Measurements from ENCODE around the gene LGALS9C. TPM values are rescaled to one million over a fixed set of nuclear protein-coding genes. Genes with fewer than 3 reads are reported as not detected.
"Not testable (repeated sequence)": the region's sequence is repeated elsewhere in the genome, so short reads cannot be mapped to it uniquely, and the experiment has no call there.

Gene LGALS9C
- total RNA-seq, 1 experiment from 2014 or later: not detected

DNA sequence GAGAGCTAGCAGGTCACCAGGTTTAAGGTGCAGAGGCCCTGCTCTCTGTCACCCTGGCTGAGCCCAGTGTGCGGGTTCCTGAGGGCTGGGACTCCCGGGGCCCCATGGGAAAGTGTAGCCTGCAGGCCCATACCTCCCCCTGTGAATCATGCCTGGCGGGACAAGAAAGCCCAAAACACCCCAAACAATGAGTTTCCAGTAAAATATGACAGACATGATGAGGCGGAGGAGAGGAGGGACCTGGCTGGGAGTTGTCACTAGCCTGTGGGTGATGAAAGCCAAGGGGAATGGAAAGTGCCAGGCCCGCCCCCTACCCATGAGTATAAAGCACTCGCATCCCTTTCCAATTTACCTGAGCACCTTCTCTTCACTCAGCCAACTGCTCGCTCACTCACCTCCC is 26.8 kb upstream of the LGALS9C start:
- H3K4me1 ChIP-seq; H3K9me3 Mint-ChIP-seq (ENCODE audit: unreplicated experiment); H3K4me3 ChIP-seq (ENCODE audit: low read depth, low read length); H3K36me3 Mint-ChIP-seq (ENCODE audit: insufficient read depth, unreplicated experiment); POLR2A ChIA-PET; CTCF ChIA-PET; H3K36me3 ChIP-seq (ENCODE audit: control insufficient read depth, insufficient read depth, low read length); H3K27ac Mint-ChIP-seq (ENCODE audit: unreplicated experiment); DNase-seq; H3K27me3 ChIP-seq (replicated peaks; ENCODE audit: control insufficient read depth, insufficient read depth, low read length); H3K27me3 Mint-ChIP-seq (ENCODE audit: insufficient read depth, unreplicated experiment); H3K9me3 ChIP-seq; intact Hi-C loops (cut with micrococcal nuclease; ENCODE audit: unreplicated experiment); BruUV-seq (replicated peaks); H3K4me1 Mint-ChIP-seq (ENCODE audit: low read depth, unreplicated experiment); H3K4me3 Mint-ChIP-seq (ENCODE audit: unreplicated experiment): not testable (repeated sequence)

DNA sequence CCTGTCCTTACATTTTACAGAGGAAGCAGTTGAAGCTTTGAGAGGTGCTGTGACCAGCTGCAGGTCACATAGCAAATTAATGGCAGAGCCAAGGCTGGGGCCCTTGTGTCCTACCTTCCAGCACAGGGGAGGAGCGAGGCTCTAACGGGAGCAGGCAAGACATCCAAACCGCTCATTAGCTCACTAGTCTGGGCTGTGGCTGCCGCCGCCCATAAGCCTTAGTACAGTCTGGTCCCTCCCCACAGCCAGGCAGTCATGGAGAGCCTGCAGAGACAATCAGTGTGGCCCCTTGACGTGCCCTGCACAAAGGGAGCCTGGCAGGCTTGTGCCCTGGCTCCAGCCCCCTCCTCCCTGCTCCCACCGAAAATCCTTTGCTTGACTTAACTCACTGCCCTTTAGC is 25.6 kb upstream of the LGALS9C start:
- H3K36me3 Mint-ChIP-seq (ENCODE audit: insufficient read depth, unreplicated experiment); H3K27ac Mint-ChIP-seq (ENCODE audit: unreplicated experiment); H3K27me3 Mint-ChIP-seq (ENCODE audit: insufficient read depth, unreplicated experiment); H3K4me1 Mint-ChIP-seq (ENCODE audit: low read depth, unreplicated experiment); intact Hi-C loops (cut with micrococcal nuclease; ENCODE audit: unreplicated experiment); H3K27me3 ChIP-seq (replicated peaks; ENCODE audit: control insufficient read depth, insufficient read depth, low read length); H3K9me3 ChIP-seq; H3K4me1 ChIP-seq; H3K4me3 Mint-ChIP-seq (ENCODE audit: unreplicated experiment); POLR2A ChIA-PET; H3K36me3 ChIP-seq (ENCODE audit: control insufficient read depth, insufficient read depth, low read length); BruUV-seq (replicated peaks); H3K4me3 ChIP-seq (ENCODE audit: low read depth, low read length); H3K9me3 Mint-ChIP-seq (ENCODE audit: unreplicated experiment); DNase-seq; CTCF ChIA-PET: not testable (repeated sequence)

DNA sequence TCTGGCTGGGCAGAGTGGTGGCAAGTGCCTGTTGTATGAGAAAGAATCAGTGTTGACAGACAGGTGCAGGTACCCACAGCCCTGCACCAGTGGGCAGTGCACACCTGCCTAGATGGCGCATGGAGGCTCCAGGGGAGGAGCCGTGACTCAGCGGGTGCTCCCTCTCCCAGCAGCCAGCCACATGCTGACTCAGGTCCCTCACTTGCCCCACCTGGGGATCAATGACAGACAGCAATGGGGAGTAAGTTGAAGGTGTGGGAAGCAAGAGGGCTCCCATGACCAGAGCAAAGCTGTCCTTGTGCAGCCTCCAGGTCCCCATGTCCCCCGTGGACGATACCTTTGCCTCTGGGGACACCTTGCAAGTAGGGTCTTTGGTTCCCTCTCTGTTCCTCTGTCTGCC is 24.6 kb upstream of the LGALS9C start:
- H3K36me3 Mint-ChIP-seq (ENCODE audit: insufficient read depth, unreplicated experiment); H3K9me3 ChIP-seq; H3K27me3 Mint-ChIP-seq (ENCODE audit: insufficient read depth, unreplicated experiment); H3K27me3 ChIP-seq (replicated peaks; ENCODE audit: control insufficient read depth, insufficient read depth, low read length); DNase-seq; H3K36me3 ChIP-seq (ENCODE audit: control insufficient read depth, insufficient read depth, low read length); POLR2A ChIA-PET; H3K4me1 Mint-ChIP-seq (ENCODE audit: low read depth, unreplicated experiment); H3K4me3 Mint-ChIP-seq (ENCODE audit: unreplicated experiment); H3K27ac Mint-ChIP-seq (ENCODE audit: unreplicated experiment); BruUV-seq (replicated peaks); intact Hi-C loops (cut with micrococcal nuclease; ENCODE audit: unreplicated experiment); CTCF ChIA-PET; H3K4me3 ChIP-seq (ENCODE audit: low read depth, low read length); H3K4me1 ChIP-seq; H3K9me3 Mint-ChIP-seq (ENCODE audit: unreplicated experiment): not testable (repeated sequence)

- H3K4me3 ChIP-seq (ENCODE audit: low read depth, low read length); H3K27me3 Mint-ChIP-seq (ENCODE audit: insufficient read depth, unreplicated experiment); H3K36me3 ChIP-seq (ENCODE audit: control insufficient read depth, insufficient read depth, low read length); H3K4me3 Mint-ChIP-seq (ENCODE audit: unreplicated experiment); BruUV-seq (replicated peaks); CTCF ChIA-PET; H3K9me3 Mint-ChIP-seq (ENCODE audit: unreplicated experiment); H3K4me1 ChIP-seq; H3K4me1 Mint-ChIP-seq (ENCODE audit: low read depth, unreplicated experiment); POLR2A ChIA-PET; DNase-seq; H3K36me3 Mint-ChIP-seq (ENCODE audit: insufficient read depth, unreplicated experiment); H3K9me3 ChIP-seq; intact Hi-C loops (cut with micrococcal nuclease; ENCODE audit: unreplicated experiment); H3K27ac Mint-ChIP-seq (ENCODE audit: unreplicated experiment); H3K27me3 ChIP-seq (replicated peaks; ENCODE audit: control insufficient read depth, insufficient read depth, low read length): not testable (repeated sequence)
Measured at GRCh38 chr17:18459035-18459434, 17.6 kb upstream of the LGALS9C start.

GRCh38 chr17:18463831-18464502 is 12.6 kb upstream of the LGALS9C start:
- H3K9me3 ChIP-seq; H3K27me3 ChIP-seq (replicated peaks; ENCODE audit: control insufficient read depth, insufficient read depth, low read length); H3K27me3 Mint-ChIP-seq (ENCODE audit: insufficient read depth, unreplicated experiment); H3K4me1 Mint-ChIP-seq (ENCODE audit: low read depth, unreplicated experiment); H3K27ac Mint-ChIP-seq (ENCODE audit: unreplicated experiment); DNase-seq; BruUV-seq (replicated peaks); H3K36me3 ChIP-seq (ENCODE audit: control insufficient read depth, insufficient read depth, low read length); H3K4me3 Mint-ChIP-seq (ENCODE audit: unreplicated experiment); H3K9me3 Mint-ChIP-seq (ENCODE audit: unreplicated experiment); POLR2A ChIA-PET; H3K4me3 ChIP-seq (ENCODE audit: low read depth, low read length); H3K4me1 ChIP-seq; CTCF ChIA-PET; intact Hi-C loops (cut with micrococcal nuclease; ENCODE audit: unreplicated experiment); H3K36me3 Mint-ChIP-seq (ENCODE audit: insufficient read depth, unreplicated experiment): not testable (repeated sequence)

GRCh38 chr17:18466250-18466983 is 10.2 kb upstream of the LGALS9C start:
- H3K27me3 Mint-ChIP-seq (ENCODE audit: insufficient read depth, unreplicated experiment); H3K4me3 ChIP-seq (ENCODE audit: low read depth, low read length); POLR2A ChIA-PET; H3K9me3 Mint-ChIP-seq (ENCODE audit: unreplicated experiment); H3K27ac Mint-ChIP-seq (ENCODE audit: unreplicated experiment); H3K9me3 ChIP-seq; H3K4me1 ChIP-seq; intact Hi-C loops (cut with micrococcal nuclease; ENCODE audit: unreplicated experiment); DNase-seq; H3K36me3 ChIP-seq (ENCODE audit: control insufficient read depth, insufficient read depth, low read length); CTCF ChIA-PET; H3K36me3 Mint-ChIP-seq (ENCODE audit: insufficient read depth, unreplicated experiment); H3K27me3 ChIP-seq (replicated peaks; ENCODE audit: control insufficient read depth, insufficient read depth, low read length); H3K4me3 Mint-ChIP-seq (ENCODE audit: unreplicated experiment); H3K4me1 Mint-ChIP-seq (ENCODE audit: low read depth, unreplicated experiment); BruUV-seq (replicated peaks): not testable (repeated sequence)

- BruUV-seq (replicated peaks); intact Hi-C loops (cut with micrococcal nuclease; ENCODE audit: unreplicated experiment); CTCF ChIA-PET; H3K4me3 ChIP-seq (ENCODE audit: low read depth, low read length); H3K36me3 Mint-ChIP-seq (ENCODE audit: insufficient read depth, unreplicated experiment); H3K4me3 Mint-ChIP-seq (ENCODE audit: unreplicated experiment); H3K27me3 Mint-ChIP-seq (ENCODE audit: insufficient read depth, unreplicated experiment); POLR2A ChIA-PET; H3K27me3 ChIP-seq (replicated peaks; ENCODE audit: control insufficient read depth, insufficient read depth, low read length); H3K4me1 ChIP-seq; H3K9me3 Mint-ChIP-seq (ENCODE audit: unreplicated experiment); H3K36me3 ChIP-seq (ENCODE audit: control insufficient read depth, insufficient read depth, low read length); H3K27ac Mint-ChIP-seq (ENCODE audit: unreplicated experiment); H3K9me3 ChIP-seq; DNase-seq; H3K4me1 Mint-ChIP-seq (ENCODE audit: low read depth, unreplicated experiment): not testable (repeated sequence)
Measured at GRCh38 chr17:18467001-18467400, 9.6 kb upstream of the LGALS9C start.
